Measurements from ENCODE around the gene HCN2.
"Not testable (repeated sequence)": the region's sequence is repeated elsewhere in the genome, so short reads cannot be mapped to it uniquely, and the experiment has no call there.

HCN2 gene

DNA sequence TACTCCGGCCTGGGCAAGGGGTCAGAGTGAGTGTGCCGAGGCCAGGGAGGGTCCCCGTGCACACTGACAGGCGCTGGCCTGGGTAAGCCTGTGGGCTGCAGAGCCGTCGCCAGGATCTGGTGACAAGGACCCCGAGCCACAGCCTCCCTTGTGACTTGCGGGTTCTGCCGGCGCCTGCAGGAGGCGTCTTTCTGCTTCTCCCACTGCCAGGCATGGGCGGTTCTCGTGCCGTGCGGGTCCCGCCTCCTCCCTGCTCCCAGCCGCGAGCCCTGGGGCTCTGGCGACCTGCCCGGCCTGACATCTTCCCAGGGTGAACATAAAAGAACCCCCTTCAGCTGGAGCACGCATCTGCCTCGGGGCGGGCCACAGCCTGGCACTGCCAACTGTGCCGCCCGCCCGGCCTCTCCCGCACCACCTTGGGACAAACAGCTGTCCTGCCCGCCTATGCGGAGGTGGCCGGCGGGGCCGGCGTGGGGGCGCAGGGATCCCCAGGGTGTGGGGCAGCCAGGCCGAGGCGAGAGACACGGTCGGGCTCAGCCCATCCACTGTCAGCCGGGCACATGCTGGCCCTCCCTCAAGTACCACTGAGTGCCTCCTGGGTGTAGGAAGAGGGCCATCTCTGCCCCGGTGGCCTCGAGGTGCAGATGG, 1.5 kb upstream of the HCN2 start:
- DNase-seq: peak; percentile 62

DNA sequence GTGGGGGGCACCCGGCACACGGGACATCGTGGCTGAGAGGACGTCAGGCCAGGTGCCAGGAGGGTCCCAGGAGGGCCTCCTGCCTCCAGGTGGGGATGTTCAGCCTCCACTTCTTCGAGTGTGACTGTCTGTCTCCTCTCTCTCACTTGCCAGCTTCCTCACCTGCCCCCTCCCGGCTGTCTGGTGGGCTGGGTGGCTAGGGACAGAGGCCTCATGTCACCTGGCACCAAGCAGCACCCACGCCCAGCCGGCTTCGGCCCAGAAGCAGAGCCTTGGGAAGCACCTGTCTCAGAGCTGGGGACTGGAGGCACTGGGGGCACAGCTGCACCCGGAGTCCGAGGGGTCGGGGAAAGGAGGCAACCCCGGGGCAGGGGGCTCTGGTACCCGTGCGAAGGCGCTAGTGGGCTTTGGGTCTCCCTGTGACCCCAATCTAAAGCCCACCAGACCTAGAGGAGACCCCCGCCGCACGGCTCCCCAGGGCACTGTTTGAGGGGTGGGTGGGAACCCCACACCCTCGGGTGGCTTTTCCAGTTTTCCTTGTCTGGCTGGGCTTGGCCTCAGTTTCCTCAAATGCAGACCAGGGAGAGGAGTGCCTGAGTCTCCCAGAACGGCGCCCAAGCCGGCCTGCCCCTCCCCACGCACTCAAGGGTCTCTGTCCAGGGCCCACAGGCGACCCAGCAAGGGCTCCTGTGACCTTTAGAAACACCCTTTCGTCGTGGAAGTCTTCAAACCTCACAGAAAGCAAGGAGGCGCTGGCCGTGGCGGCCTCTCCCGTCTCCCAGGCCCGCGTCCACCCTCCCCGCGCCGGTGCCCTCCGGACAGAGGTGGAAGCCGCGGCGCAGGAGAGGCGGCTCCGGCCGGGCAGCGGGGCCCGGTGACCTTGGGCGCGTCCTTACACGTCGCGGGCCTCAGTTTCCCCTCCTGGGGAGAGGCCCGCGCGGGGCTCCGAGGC, 664 bp upstream of the HCN2 start:
- no peak for DNase-seq

GRCh38 chr19:590396-590745, 690 bp downstream of the HCN2 start:
- DNase-seq: peak; percentile 37

DNA sequence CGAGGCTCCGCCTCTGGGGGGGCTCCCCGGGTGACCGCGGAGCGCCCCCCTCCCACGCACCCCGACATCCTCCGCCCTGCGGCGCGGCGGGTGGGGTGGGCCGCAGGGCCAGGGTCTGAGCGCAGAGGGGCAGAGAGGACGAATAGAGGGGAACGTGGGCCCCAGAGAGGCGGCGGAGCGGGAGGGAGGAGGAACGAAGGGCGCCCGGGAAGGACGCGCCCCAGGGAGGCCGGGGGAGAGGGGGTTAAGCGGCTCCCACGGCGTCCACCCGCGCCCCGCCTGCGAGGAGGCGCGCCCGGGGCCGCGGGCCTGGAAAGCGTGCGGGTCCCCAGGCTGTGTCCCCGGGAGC, 1.0 kb downstream of the HCN2 start:
- DNase-seq: no peak

- DNase-seq: no peak
These were observed 1.6 kb downstream of the HCN2 start for GRCh38 chr19:591099-591958.

GRCh38 chr19:592101-592500, 2.4 kb downstream of the HCN2 start:
- DNase-seq: no peak

DNA sequence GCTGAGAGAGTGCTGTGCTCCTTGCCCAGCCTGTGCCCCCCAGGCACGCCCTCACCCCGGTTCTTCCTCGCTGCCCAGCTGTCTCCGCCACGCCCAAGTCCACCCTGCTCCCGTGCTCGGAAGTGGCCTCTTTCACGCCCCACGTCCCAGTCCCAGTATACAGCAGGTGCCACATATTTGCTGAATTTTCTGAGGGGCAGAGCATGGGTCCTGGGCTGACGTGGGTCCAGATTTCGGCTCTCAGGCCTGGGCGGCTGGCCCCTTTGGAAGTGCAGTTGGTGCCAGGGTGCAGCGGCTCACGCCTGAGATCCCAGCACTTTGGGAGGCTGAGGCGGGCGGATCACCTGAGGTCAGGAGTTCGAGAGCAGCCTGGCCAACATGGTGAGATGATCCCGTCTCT, 3.4 kb downstream of the HCN2 start:
- DNase-seq: no peak

DNA sequence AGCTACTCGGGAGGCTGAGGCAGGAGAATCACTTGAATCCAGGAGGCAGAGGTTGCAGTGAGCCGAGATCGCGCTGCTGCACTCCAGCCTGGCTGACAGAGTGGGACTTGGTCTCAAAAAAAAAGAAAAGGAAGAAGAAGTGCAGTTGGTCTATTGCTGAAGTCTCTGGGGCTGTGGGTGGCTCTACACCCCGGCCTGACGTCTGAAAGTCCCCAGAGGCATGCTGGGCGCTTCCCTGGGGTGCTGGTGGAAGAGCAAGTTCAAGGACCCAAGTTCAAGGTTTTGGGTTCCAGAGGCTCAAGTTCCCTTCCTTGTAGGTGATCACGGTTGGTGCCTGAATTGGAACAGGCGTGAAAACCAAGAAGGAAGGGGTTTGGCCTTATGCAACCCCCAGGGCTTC, 3.8 kb downstream of the HCN2 start:
- DNase-seq: no peak

GRCh38 chr19:594265-594870, 4.7 kb downstream of the HCN2 start:
- no peak for DNase-seq

DNA sequence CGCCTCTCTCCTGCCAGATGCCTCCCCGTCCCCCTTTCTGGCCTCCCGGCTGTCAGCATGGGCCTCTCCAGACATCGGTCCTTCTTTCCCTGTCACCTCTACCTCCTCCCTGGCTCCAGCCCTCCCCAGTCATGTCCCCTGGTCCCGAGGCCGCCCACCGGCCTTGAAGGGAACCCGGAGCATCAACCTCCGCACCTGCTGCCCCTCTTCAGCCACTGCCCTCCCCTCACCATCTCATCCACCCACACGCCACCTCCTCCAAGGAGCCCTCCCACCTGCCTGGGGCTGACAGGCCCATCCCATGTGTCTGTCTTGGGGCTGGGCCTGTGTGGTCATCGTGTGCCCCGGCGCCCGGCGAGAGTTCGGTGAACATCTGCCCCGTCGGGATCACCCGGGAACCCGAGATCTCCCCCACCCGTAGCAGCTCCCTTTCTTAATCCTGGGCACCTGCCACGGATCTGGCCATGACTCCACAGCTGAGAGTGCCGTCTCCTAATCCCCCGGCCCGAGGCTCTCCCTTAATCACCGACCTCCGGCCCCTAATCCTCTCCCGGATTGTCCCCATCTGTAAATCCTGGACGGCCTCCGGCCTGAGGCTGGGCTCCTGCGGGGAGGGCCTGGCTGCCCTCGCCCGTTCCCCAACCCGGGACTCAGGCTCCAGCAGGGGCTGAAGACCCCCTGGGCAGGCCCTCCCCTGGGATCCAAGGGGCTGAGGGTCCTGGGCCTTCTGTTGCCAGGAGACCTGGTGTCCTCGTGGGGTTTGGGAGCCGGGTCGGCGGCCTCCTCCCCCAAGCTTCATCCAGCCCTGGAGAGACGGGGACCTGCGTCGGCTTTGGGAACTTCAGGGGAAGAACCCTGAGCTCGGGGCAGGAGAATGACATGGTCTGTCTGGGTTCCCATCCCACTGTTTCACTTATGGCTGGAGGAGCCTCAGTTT, 5.9 kb downstream of the HCN2 start:
- DNase-seq: no peak

DNA sequence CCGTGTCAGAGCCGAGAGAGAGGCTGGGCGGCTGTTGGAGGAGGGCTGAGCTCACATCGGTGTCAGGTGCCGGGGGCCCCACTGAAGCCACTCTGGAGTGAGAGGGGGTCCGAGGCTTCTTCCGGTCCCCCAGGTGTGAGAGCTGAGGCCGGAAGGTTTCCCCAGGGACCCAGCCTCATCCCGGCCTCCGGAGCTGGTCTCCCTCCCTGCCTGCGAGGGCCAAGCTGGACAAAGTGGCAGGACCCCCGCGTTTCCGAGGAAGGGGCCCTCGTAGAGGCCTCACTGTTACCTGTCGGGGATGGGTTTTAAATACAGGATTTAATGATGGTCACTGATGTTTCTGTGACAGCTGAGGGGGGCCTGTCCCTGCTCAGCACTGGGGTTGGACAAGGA, 6.6 kb downstream of the HCN2 start:
- no peak for DNase-seq

DNA sequence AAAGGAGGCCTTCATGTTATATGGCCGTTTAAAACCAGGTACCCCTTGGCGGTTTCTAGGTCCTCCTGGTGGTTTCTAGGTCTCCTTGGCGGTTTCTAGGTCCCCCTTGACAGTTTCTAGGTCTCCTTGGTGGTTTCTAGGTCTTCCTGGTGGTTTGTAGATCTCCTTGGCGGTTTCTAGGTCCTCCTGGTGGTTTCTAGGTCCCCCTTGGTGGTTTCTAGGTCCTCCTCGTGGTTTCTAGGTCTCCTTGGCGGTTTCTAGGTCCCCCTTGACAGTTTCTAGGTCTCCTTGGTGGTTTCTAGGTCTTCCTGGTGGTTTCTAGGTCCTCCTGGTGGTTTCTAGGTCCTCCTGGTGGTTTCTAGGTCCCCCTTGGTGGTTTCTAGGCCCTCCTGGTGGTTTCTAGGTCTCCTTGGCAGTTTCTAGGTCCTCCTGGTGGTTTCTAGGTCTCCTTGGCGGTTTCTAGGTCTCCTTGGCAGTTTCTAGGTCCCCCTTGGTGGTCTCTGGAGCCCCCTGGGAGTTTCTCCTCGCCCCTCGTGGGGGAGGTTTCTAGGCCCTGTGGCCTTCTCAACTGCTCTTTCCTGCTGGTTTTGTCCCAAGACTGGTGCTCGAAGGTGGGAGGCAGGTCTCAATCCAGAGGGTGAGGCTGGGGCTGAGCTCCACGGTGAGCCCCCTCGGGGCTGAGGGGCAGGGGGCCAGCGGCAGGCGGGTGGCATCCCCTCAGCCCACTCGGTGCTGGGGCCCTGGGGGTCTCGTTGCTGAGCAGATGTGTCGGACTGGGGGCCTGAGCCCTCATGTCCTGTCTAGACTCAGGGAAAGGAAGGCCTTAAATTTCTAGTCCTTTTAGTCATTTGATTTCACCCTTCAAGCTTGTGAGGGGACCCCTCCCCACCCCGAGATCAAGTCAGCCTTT, 8.0 kb downstream of the HCN2 start:
- DNase-seq: no peak

DNA sequence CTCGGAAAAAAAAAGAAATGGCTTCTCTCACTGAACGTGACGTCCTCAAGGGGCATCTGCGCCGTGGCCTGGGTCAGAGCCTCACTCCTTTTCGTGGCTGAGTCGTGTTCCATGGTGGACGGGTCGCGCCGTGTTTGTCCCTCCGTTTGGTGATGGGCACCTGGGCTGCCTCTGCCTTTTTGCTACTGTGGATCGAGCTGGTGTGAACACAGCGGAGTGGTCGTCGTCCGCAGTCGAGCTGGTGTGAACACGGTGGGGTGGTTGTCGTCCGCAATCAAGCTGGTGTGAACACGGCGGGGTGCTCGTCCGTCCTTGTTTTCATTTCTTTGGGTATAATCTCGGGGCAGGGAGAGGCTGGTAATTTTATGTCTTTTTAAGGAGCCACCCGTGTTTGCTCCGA, 11.6 kb downstream of the HCN2 start:
- no peak for DNase-seq

- DNase-seq: no peak
These were observed 12.1 kb downstream of the HCN2 start for GRCh38 chr19:601790-602189.

GRCh38 chr19:602391-603301, 13.0 kb downstream of the HCN2 start:
- DNase-seq: no peak

GRCh38 chr19:603302-603639, 13.6 kb downstream of the HCN2 start:
- not testable (repeated sequence) for DNase-seq

GRCh38 chr19:603779-604178, 14.1 kb downstream of the HCN2 start:
- DNase-seq: not testable (repeated sequence)

DNA sequence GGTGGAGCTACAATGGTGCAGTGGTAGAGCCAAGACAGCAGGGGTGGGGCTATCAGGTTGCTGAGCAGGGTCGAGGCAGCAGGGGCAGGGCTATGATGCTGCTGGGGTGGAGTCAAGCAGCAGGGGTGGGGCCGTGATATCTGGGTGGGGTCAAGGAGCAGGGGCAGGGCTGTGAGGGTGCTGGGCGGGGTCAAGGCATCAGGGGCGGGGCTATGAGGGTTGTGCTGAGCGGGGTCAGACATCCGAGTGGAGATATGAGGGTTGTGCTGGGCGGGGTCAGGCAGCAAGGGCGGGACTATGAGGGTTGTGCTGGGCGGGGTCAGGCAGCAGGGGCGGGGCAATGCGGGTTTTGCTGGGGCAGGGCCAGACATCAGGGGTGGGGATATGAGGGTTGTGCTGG, 14.7 kb downstream of the HCN2 start:
- DNase-seq: peak; percentile 27

- DNase-seq: not testable (repeated sequence)
These were observed 15.6 kb downstream of the HCN2 start for GRCh38 chr19:605061-605971.

All from activated CD4-positive, alpha-beta T cell treated with anti-CD3 and anti-CD28 coated beads, Interleukin-2, amount 50 U/mL, for 1 hour (primary cell).